Endothelial cell of umbilical vein (primary cell): Measurements from ENCODE around the gene ODF4.

Experiments
- EZH2 ChIP-seq: IDR thresholded peaks from 2 replicates; pipeline ENCODE4 v1.6.1; 2012; ENCODE audit warnings: borderline replicate concordance, low read depth, mild to moderate bottlenecking, moderate library complexity, low read length, inconsistent platforms; ENCODE audit not compliant: severe bottlenecking
- FOS ChIP-seq: IDR thresholded peaks from 2 replicates; pipeline ENCODE4 v1.6.1; 2011; ENCODE audit warnings: mild to moderate bottlenecking, low read length, moderate library complexity, borderline replicate concordance; ENCODE audit not compliant: insufficient read depth
- GATA2 ChIP-seq: IDR thresholded peaks from 2 replicates; pipeline ENCODE4 v1.7.0; 2011; ENCODE audit warnings: low read depth, mild to moderate bottlenecking, moderate library complexity, mixed read lengths, low read length; ENCODE audit not compliant: insufficient read length, insufficient read depth
- JUN ChIP-seq: IDR thresholded peaks from 2 replicates; pipeline ENCODE4 v1.6.1; 2011; ENCODE audit warnings: borderline replicate concordance, low read depth; ENCODE audit not compliant: insufficient read length, insufficient read depth
- POLR2A ChIP-seq: IDR thresholded peaks from 2 replicates; pipeline ENCODE4 v1.6.1; 2012; ENCODE audit warnings: low read depth, mild to moderate bottlenecking, control low read depth, low read length
- POLR2AphosphoS5 ChIP-seq: IDR thresholded peaks from 2 replicates; pipeline ENCODE4 v1.6.1; 2012; ENCODE audit warnings: low read depth, mild to moderate bottlenecking, control low read depth, low read length, moderate library complexity; ENCODE audit not compliant: insufficient read depth
- TF ChIP-seq, protein P1 (sequence below), 2 donors: IDR thresholded peaks; 1 replicate in 1 of 2; 2 replicates in 1 of 2; pipeline ENCODE4 v1.5.1; 2011; ENCODE audit warnings: low read length in 2 of 2, mild to moderate bottlenecking in 2 of 2, moderate library complexity in 2 of 2, control low read depth in 1 of 2, inconsistent platforms in 1 of 2, low read depth in 1 of 2; ENCODE audit not compliant: insufficient read depth in 1 of 2; ENCODE audit errors: extremely low read depth in 1 of 2
- TF ChIP-seq, protein P2 (sequence below): IDR thresholded peaks from 2 replicates; pipeline ENCODE4 v1.6.1; 2011; ENCODE audit not compliant: insufficient read depth, insufficient read length

DNA sequence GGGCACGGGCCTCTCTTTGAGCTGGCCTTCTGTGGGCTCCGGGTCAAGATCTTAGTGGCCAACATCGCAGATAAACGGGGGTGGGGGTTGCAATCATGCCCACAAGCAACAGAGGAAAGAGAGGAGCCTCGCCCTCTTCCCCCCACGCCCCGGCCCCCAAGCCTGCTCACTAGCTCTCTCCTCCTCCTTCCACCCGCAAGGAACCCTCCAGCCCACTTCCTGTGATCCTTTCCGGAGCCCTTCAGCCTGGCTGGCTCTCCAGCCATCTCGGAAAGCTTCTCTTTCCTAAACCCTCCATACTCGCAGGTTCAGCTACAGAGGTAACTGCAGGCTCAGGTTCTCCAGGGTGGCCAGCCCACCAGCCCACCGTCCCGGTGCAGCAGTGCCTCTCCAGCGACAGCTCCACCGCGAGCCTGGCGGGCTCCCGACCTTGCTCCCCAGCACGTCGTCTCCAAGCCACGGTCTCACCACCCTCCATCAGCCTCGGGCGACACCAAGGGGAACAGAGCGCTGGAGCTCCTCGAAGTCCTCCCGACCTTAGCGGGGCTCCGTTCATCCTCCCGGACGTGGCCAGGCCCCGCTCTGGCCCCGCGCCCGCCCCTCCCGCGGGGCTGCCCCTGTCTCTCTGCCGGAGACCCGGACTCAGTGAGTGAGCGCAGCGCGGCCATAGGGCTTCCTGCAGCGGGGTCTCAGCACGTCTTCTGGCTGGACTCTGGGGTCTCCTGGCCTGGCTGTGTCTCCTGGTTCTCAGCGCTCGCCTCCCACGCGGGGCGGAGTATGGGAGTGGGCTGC is 12.9 kb upstream of the ODF4 start:
- TF ChIP-seq GATA2 (no peak), POLR2A (peak; percentile 59), FOS (no peak), JUN (no peak), POLR2AphosphoS5 (peak; percentile 82), EZH2 (no peak)
- TF ChIP-seq, protein P1, sequence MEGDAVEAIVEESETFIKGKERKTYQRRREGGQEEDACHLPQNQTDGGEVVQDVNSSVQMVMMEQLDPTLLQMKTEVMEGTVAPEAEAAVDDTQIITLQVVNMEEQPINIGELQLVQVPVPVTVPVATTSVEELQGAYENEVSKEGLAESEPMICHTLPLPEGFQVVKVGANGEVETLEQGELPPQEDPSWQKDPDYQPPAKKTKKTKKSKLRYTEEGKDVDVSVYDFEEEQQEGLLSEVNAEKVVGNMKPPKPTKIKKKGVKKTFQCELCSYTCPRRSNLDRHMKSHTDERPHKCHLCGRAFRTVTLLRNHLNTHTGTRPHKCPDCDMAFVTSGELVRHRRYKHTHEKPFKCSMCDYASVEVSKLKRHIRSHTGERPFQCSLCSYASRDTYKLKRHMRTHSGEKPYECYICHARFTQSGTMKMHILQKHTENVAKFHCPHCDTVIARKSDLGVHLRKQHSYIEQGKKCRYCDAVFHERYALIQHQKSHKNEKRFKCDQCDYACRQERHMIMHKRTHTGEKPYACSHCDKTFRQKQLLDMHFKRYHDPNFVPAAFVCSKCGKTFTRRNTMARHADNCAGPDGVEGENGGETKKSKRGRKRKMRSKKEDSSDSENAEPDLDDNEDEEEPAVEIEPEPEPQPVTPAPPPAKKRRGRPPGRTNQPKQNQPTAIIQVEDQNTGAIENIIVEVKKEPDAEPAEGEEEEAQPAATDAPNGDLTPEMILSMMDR (IDR thresholded peaks at IDR 0.05; ENCODE audit: extremely low read depth in 1 of 2, insufficient read depth in 1 of 2, low read depth in 1 of 2, low read length in 2 of 2): peak in 1 of 2 donors; percentile 1
- TF ChIP-seq, protein P2, sequence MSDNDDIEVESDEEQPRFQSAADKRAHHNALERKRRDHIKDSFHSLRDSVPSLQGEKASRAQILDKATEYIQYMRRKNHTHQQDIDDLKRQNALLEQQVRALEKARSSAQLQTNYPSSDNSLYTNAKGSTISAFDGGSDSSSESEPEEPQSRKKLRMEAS: no peak
